ENCODE measurements around the gene RFTN1.

Gene RFTN1

DNA sequence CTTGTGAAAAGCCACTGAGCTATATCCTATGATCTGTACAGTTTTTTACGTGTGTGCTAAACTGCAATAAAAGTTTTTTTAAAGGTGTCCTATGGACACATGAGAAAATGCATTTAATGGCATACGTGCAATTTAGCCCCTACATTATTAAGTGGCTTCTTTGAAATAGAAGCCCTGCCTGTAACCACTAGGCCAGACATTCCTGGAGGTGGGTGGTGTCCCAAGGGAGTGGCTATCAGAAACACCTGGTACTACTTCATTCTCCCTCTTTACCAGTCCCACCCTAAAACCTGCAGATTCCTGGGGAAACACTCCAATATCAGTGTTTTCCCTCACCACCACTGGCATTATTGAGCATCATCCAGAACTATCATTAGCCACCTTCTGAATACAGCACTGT is 148.5 kb downstream of the RFTN1 start:
- no peak for ATAC-seq

DNA sequence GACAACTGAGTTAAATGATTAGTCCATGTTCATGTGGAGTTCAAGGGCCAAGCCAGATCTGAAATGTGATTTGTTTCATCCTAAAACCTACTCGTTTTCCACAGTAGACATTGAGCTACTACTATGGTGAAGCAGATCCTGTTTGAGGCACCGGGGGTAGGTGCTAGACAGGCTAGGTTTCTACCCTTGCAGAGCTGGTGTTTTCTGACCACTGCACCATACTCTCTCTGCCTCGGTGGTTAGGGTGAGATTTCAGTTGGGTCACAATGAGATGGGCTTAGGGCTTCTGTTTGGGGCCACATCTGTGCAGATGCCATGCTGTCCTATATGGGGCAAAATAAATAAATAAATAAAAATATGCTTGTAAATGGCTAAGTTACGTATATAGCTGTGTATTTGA is 149.2 kb downstream of the RFTN1 start:
- no peak for ATAC-seq
- TF ChIP-seq ISL1 (CRISPR knock-in tag; IDR thresholded peaks at IDR 0.05) (no peak), ZNF8 (CRISPR knock-in tag; IDR thresholded peaks at IDR 0.05) (no peak), ZFP3 (CRISPR knock-in tag; IDR thresholded peaks at IDR 0.05) (no peak), SNAI2 (CRISPR knock-in tag; IDR thresholded peaks at IDR 0.05) (no peak), TOX (CRISPR knock-in tag; IDR thresholded peaks at IDR 0.05; ENCODE audit: borderline replicate concordance) (no peak), BACH2 (CRISPR knock-in tag; IDR thresholded peaks at IDR 0.05; ENCODE audit: borderline replicate concordance) (no peak), OSR1 (CRISPR knock-in tag; IDR thresholded peaks at IDR 0.05) (no peak), ZFP30 (CRISPR knock-in tag; IDR thresholded peaks at IDR 0.05) (no peak), ZNF565 (CRISPR knock-in tag; conservative IDR thresholded peaks at IDR 0.05; ENCODE audit: low read depth) (no peak), ZNF70 (CRISPR knock-in tag; IDR thresholded peaks at IDR 0.05) (no peak), GLIS3 (CRISPR knock-in tag; IDR thresholded peaks at IDR 0.05) (no peak), ZC3H10 (CRISPR knock-in tag; IDR thresholded peaks at IDR 0.05) (no peak), RARB (CRISPR knock-in tag; IDR thresholded peaks at IDR 0.05) (no peak), TCF4 (CRISPR knock-in tag; IDR thresholded peaks at IDR 0.05; ENCODE audit: borderline replicate concordance) (no peak), ESRRG (CRISPR knock-in tag; IDR thresholded peaks at IDR 0.05) (no peak)
- TF ChIP-seq, protein P1, sequence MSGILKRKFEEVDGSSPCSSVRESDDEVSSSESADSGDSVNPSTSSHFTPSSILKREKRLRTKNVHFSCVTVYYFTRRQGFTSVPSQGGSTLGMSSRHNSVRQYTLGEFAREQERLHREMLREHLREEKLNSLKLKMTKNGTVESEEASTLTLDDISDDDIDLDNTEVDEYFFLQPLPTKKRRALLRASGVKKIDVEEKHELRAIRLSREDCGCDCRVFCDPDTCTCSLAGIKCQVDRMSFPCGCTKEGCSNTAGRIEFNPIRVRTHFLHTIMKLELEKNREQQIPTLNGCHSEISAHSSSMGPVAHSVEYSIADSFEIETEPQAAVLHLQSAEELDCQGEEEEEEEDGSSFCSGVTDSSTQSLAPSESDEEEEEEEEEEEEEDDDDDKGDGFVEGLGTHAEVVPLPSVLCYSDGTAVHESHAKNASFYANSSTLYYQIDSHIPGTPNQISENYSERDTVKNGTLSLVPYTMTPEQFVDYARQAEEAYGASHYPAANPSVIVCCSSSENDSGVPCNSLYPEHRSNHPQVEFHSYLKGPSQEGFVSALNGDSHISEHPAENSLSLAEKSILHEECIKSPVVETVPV (CRISPR knock-in tag; IDR thresholded peaks at IDR 0.05): no peak
- TF ChIP-seq, protein P2, sequence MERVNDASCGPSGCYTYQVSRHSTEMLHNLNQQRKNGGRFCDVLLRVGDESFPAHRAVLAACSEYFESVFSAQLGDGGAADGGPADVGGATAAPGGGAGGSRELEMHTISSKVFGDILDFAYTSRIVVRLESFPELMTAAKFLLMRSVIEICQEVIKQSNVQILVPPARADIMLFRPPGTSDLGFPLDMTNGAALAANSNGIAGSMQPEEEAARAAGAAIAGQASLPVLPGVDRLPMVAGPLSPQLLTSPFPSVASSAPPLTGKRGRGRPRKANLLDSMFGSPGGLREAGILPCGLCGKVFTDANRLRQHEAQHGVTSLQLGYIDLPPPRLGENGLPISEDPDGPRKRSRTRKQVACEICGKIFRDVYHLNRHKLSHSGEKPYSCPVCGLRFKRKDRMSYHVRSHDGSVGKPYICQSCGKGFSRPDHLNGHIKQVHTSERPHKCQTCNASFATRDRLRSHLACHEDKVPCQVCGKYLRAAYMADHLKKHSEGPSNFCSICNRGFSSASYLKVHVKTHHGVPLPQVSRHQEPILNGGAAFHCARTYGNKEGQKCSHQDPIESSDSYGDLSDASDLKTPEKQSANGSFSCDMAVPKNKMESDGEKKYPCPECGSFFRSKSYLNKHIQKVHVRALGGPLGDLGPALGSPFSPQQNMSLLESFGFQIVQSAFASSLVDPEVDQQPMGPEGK (CRISPR knock-in tag; IDR thresholded peaks at IDR 0.05; ENCODE audit: borderline replicate concordance): no peak
- TF ChIP-seq, protein P3, sequence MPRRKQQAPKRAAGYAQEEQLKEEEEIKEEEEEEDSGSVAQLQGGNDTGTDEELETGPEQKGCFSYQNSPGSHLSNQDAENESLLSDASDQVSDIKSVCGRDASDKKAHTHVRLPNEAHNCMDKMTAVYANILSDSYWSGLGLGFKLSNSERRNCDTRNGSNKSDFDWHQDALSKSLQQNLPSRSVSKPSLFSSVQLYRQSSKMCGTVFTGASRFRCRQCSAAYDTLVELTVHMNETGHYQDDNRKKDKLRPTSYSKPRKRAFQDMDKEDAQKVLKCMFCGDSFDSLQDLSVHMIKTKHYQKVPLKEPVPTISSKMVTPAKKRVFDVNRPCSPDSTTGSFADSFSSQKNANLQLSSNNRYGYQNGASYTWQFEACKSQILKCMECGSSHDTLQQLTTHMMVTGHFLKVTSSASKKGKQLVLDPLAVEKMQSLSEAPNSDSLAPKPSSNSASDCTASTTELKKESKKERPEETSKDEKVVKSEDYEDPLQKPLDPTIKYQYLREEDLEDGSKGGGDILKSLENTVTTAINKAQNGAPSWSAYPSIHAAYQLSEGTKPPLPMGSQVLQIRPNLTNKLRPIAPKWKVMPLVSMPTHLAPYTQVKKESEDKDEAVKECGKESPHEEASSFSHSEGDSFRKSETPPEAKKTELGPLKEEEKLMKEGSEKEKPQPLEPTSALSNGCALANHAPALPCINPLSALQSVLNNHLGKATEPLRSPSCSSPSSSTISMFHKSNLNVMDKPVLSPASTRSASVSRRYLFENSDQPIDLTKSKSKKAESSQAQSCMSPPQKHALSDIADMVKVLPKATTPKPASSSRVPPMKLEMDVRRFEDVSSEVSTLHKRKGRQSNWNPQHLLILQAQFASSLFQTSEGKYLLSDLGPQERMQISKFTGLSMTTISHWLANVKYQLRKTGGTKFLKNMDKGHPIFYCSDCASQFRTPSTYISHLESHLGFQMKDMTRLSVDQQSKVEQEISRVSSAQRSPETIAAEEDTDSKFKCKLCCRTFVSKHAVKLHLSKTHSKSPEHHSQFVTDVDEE (CRISPR knock-in tag; IDR thresholded peaks at IDR 0.05): no peak
- TF ChIP-seq, protein P4, sequence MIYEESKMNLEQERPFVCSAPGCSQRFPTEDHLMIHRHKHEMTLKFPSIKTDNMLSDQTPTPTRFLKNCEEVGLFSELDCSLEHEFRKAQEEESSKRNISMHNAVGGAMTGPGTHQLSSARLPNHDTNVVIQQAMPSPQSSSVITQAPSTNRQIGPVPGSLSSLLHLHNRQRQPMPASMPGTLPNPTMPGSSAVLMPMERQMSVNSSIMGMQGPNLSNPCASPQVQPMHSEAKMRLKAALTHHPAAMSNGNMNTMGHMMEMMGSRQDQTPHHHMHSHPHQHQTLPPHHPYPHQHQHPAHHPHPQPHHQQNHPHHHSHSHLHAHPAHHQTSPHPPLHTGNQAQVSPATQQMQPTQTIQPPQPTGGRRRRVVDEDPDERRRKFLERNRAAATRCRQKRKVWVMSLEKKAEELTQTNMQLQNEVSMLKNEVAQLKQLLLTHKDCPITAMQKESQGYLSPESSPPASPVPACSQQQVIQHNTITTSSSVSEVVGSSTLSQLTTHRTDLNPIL (CRISPR knock-in tag; IDR thresholded peaks at IDR 0.05; ENCODE audit: low read depth): no peak

More for the DNA sequence above, 148.5 kb downstream of the RFTN1 start:
- TF ChIP-seq SNAI2 (CRISPR knock-in tag; IDR thresholded peaks at IDR 0.05) (no peak), ZC3H10 (CRISPR knock-in tag; IDR thresholded peaks at IDR 0.05) (no peak), GLIS3 (CRISPR knock-in tag; IDR thresholded peaks at IDR 0.05) (no peak), BACH2 (CRISPR knock-in tag; IDR thresholded peaks at IDR 0.05; ENCODE audit: borderline replicate concordance) (no peak), ISL1 (CRISPR knock-in tag; IDR thresholded peaks at IDR 0.05) (no peak), ZNF70 (CRISPR knock-in tag; IDR thresholded peaks at IDR 0.05) (no peak), CSDC2 (CRISPR knock-in tag; IDR thresholded peaks at IDR 0.05) (no peak), PPARA (CRISPR knock-in tag; IDR thresholded peaks at IDR 0.05; ENCODE audit: borderline replicate concordance) (no peak), RARB (CRISPR knock-in tag; IDR thresholded peaks at IDR 0.05) (no peak), ARNTL (CRISPR knock-in tag; IDR thresholded peaks at IDR 0.05; ENCODE audit: borderline replicate concordance, low read depth) (no peak), ZFP30 (CRISPR knock-in tag; IDR thresholded peaks at IDR 0.05) (no peak), TOX (CRISPR knock-in tag; IDR thresholded peaks at IDR 0.05; ENCODE audit: borderline replicate concordance) (no peak), TCF4 (CRISPR knock-in tag; IDR thresholded peaks at IDR 0.05; ENCODE audit: borderline replicate concordance) (no peak), ZNF8 (CRISPR knock-in tag; IDR thresholded peaks at IDR 0.05) (no peak), ZFP3 (CRISPR knock-in tag; IDR thresholded peaks at IDR 0.05) (no peak), OSR1 (CRISPR knock-in tag; IDR thresholded peaks at IDR 0.05) (no peak), ESRRG (CRISPR knock-in tag; IDR thresholded peaks at IDR 0.05) (no peak)
- TF ChIP-seq, protein P5, sequence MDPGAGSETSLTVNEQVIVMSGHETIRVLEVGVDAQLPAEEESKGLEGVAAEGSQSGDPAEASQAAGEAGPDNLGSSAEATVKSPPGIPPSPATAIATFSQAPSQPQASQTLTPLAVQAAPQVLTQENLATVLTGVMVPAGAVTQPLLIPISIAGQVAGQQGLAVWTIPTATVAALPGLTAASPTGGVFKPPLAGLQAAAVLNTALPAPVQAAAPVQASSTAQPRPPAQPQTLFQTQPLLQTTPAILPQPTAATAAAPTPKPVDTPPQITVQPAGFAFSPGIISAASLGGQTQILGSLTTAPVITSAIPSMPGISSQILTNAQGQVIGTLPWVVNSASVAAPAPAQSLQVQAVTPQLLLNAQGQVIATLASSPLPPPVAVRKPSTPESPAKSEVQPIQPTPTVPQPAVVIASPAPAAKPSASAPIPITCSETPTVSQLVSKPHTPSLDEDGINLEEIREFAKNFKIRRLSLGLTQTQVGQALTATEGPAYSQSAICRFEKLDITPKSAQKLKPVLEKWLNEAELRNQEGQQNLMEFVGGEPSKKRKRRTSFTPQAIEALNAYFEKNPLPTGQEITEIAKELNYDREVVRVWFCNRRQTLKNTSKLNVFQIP (CRISPR knock-in tag; IDR thresholded peaks at IDR 0.05; ENCODE audit: borderline replicate concordance, low read depth): no peak
- TF ChIP-seq, protein P4 (CRISPR knock-in tag; IDR thresholded peaks at IDR 0.05; ENCODE audit: low read depth): no peak
- TF ChIP-seq, protein P2 (CRISPR knock-in tag; IDR thresholded peaks at IDR 0.05; ENCODE audit: borderline replicate concordance): no peak
